ENCODE data around the gene TARBP1.
"Not testable (repeated sequence)": the region's sequence is repeated elsewhere in the genome, so short reads cannot be mapped to it uniquely, and the experiment has no call there.

The TARBP1 gene

DNA sequence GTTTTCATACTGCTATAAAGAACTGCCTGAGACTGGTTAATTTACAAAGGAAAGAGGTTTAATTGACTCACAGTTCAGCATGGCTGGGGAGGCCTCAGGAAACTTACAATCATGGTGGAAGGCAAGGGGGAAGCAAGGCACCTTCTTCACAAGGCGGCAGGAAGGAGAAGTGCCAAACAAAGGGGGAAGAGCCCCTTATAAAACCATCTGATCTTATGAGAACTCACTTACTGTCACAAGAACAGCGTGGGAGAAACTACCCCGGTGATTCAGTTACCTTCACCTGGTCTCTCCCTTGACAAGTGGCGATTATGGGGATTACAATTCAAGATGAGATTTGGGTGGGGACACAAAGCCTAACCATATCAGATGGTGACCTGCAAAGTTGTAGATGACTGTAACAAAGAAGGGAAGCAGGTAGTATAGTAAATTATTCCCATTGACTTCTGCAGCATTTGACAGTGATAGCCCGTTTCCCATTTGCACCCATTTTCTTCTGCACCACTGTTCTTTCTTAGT lies 99.3 kb downstream of the TARBP1 start:
- not testable (repeated sequence) for DNase-seq

GRCh38 chr1:234375672-234376071 lies 103.3 kb downstream of the TARBP1 start:
- no peak for DNase-seq

GRCh38 chr1:234373959-234374254 lies 105.1 kb downstream of the TARBP1 start:
- DNase-seq: no peak

DNA sequence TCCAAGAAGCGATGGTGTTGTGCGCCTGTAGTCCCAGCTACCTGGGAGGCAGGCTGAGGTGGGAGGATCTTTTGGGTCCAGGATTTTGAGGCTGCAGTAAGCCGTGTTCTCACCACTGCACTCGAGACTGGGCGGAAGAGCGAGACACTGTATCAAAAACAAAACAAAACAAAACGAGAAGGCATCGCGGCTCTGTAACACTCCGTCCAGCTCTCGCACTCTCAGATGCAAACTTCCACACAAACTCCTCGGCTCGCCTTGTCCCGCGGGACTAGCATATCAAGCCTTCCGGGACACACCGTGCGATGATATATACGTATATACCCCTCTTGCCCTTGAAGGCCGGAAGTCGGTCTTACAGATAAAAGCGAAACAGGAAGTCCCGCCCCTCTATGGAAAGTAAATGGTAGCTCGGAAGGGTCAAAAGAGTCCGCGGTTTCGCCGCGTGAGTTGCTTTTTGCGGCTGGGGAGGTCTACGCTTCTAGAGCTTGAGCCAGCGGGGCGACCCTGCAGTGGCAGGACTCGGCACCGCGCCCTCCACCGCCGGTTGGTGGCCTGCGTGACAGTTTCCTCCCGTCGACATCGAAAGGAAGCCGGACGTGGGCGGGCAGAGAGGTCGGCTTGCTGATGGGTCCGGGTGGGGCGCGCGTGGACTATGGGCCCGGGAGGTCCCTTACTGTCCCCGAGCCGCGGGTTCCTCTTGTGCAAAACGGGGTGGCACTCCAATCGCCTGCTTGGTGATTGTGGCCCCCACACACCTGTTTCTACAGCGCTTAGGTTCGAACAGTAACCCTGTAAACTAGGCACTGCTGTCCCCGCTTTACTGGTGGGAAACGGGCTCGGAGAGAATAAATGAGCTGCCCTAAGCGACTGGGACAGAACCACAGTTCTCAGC lies 105.7 kb downstream of the TARBP1 start, which contains the start of gene COA6:
Gene COA6, plus strand, starts transcription at position 393 of the 895 bp plus-strand sequence. Its CDS starts 11 bp downstream, at position 404.
- peak in 1 of 2 experiments; percentile 92 for DNase-seq

DNA sequence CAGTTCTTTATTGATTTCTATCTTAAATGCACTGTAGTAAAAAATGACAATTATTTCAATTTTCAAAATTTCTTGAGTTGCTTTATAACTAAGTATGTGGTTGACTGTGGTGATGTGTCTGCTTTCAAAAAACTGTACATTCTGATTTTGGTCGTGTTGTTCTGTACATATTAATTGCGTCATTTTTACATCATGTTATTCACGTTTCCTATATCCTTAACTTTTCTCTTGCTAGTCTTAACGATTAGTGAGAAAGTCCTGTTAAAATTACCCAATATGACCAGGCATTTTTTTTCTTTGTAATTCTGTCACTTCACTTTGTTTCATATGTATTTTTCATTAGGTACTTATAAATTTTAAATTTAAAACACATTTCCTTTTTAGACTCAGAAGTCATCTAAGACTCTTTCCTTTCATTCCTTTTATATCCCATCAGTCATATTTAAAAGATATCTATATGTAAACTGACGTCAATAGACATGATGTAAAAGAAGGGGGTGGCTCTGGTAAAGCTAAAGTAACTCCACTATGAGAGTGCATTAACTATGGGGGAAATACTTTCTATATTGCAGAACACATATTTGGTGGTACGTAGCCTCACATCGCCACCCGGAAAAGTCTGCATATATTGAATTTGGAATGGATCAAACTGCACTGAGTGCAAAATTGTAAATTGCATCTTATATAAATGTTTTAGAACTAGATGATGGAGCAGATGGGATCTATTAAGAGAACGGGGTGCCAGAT lies 106.8 kb downstream of the TARBP1 start:
- DNase-seq: no peak

GRCh38 chr1:234371414-234371813 lies 107.6 kb downstream of the TARBP1 start:
- DNase-seq: no peak

DNA sequence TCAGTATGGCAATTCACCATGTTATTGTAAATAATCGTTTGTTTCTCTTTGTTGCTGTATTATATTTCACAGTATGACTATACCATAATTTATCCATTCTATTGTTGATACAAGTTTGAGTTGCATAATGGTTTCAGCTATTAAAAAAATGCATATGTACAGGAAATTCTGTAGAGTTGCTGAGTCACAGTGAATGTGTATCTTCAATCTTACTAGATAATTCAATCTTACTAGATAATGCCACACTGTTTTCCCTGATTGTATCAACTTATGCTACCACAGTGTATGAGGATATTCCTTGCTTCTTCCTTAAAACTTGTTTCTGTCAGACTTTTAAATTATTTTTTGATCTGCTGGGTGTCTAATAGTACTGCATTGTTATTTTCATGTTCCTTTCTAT lies 109.2 kb downstream of the TARBP1 start:
- no peak for DNase-seq

DNA sequence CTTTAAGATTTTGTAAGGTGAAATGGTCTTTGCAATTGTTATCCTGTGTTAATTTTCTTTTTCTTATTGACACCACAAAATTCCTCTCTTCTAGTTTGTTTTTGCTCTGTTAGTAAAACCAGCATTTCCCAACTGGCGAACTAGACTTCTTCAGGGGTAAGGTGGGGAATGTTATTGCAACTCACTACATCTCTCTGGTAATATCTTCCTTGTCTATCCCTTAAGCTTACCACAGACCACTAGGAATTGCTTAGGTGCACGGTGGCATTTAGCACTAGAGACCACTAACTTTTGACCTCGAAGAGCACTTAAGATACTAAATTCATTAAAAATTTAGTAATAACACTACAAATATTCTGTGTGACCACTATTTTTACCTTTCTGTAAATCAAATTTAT lies 109.9 kb downstream of the TARBP1 start:
- DNase-seq: no peak

- DNase-seq: no peak
These were observed 110.5 kb downstream of the TARBP1 start for GRCh38 chr1:234368320-234369032.

DNA sequence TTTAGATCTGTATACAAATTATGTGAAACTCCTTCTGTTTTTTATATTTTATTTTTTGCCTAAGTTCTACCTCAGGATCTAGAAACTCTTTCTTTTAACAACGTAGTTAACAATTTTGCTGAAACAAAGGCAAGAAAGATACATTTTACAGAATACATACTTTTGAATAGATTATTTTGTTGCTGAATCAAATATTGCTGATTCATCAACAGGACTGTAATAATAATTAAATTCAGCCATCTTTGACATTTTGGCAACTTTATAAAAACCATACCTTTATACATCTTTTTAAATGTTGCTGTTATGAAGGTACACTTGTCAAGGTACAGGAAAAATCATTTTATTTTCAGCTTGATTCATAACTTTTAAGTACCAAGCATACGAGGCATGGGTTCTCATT lies 116.4 kb downstream of the TARBP1 start:
- DNase-seq: no peak

GRCh38 chr1:234361102-234361603 lies 117.8 kb downstream of the TARBP1 start:
- no peak for DNase-seq

- DNase-seq: no peak
These were observed 121.1 kb downstream of the TARBP1 start for GRCh38 chr1:234357831-234358230.

GRCh38 chr1:234356615-234357269 lies 122.2 kb downstream of the TARBP1 start:
- DNase-seq: not testable (repeated sequence)

DNA sequence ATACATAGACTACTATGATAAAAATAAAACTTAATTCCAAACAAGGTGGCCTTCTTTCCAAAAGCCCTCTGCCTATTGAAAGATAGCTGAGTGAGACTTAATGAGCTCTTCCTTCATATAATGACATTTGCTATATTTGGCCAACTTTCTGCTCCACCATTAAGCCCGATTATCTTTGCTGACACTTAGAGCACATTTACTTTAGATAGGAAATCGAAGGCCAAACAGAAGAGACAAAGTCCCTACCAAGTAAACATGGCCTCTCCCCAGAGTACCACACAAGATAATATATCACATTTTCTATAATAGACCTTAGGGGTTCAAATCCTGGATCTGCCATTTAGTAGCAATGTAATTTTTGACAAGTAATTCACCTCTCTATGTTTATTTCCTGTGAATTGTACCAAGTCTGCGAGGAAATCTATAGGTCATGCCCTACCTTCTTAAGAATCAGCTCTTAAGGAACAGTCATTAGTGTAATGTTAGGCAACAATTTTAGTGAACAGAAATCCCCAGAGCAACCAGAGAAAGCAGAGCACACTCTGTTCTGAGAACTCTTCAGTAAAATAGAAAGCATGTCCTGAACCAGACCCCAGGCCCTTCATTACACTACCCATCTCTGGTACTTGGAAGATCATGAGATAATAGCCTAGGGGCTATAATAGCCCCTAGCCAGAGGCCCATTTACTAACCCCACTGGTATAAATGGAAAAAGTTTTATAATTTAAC lies 123.0 kb downstream of the TARBP1 start:
- no peak for DNase-seq

- DNase-seq: no peak
These were observed 130.0 kb downstream of the TARBP1 start for GRCh38 chr1:234348964-234349363.

DNA sequence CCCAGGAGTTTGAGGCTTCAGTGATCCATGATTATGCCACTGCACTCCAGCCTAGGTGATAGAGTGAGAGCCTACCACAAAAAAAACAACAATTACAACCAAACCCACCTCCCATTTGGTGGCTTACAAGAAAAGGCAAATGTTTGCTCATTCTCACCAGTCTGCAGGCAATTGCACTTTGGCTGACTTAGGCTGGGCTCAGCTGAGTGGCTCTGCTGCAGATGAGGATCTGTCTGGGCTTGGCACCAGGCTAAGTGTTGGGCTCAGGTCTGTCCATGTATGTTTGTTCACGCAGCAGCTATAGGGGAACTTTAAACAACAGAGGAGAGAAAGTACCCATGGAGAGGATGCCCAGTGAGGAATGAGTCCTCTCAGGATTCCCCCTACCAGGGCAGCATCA lies 133.7 kb downstream of the TARBP1 start:
- DNase-seq: no peak

GRCh38 chr1:234342774-234343173 lies 136.2 kb downstream of the TARBP1 start:
- no peak for DNase-seq
